Left renal cortex interstitium (tissue), 4 donors: Measurements from ENCODE around the gene FGD2. TPM values are rescaled to one million over a fixed set of nuclear protein-coding genes. Genes with fewer than 3 reads are reported as not detected.

Source experiments
- DNase-seq, 4 donors: peaks; one replicate each; pipeline ENCODE4 v3.0.0-alpha.2; 2013; ENCODE audit warnings: low read depth in 4 of 4, low spot score in 2 of 4, missing footprints in 1 of 4
- polyA plus RNA-seq, 4 donors: library from polyadenylated mRNA; unstranded; fragments of 120-200 nt; gene quantifications; one replicate each; pipeline ENCODE4 v1.2.1, GENCODE V29; 2013; ENCODE audit not compliant: insufficient read length in 4 of 4

The FGD2 gene
- 1 to 10 TPM; 1.7 to 4.4 (median 2.0) TPM for polyA plus RNA-seq

- no peak for DNase-seq
Measured at GRCh38 chr6:37005061-37005810, at the start of gene FGD2. Gene FGD2, plus strand, starts transcription at chr6:37005655. Its CDS starts 163 bp downstream, at chr6:37005818.

- DNase-seq, result no peak
Measured at GRCh38 chr6:36955671-36956445, 49.6 kb upstream of the FGD2 start.

DNA sequence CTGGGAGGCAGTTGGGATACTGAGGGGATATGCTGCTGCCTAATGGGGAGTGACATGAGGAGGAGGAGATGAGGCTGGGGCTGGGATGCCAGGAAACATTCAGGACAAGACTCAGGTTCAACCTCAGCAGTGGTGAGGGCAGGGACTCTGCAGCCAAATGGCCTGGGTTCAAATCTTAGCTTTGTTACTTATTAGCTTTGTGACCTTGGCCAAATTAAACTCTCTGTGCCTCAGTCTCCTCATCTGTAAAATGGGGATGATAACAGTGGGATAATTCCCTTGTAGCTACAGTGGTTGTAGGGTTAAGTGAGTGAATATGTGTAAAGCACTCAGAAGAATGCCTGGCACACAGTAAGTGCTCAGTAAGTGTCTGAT, 49.0 kb upstream of the FGD2 start:
- DNase-seq, result no peak

GRCh38 chr6:36957773-36958271, 47.6 kb upstream of the FGD2 start:
- no peak for DNase-seq

DNA sequence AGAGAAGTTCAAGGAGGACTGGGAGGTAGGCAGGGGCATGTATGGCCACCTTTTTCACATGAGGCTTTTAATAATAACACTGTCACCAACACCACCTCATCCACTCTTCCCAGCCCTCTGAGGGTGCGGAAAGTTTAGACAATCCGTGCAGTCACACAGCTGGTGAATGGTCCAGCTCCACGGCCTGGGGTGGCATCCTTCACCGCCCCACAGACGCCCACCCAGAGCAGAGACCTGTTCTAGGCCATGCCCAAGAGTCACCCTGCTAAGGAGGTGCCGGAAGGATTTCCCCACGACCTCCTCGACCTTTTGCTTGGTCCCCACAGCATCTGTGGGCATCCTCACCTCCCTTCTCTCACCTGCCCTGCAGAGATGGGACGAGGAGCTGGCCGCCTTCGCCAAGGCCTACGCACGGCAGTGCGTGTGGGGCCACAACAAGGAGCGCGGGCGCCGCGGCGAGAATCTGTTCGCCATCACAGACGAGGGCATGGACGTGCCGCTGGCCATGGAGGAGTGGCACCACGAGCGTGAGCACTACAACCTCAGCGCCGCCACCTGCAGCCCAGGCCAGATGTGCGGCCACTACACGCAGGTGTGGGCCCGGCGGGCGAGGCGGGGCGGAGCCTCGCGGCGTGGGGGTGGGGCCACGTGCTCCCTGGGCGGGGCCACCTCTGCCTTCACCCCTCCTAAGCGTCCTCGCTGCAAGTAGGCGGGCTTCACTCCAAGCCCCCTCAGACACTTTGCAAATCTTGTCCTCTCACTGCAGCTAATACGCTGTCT, 46.5 kb upstream of the FGD2 start:
- no peak for DNase-seq

GRCh38 chr6:36959555-36960250, 45.8 kb upstream of the FGD2 start:
- DNase-seq, result no peak

DNA sequence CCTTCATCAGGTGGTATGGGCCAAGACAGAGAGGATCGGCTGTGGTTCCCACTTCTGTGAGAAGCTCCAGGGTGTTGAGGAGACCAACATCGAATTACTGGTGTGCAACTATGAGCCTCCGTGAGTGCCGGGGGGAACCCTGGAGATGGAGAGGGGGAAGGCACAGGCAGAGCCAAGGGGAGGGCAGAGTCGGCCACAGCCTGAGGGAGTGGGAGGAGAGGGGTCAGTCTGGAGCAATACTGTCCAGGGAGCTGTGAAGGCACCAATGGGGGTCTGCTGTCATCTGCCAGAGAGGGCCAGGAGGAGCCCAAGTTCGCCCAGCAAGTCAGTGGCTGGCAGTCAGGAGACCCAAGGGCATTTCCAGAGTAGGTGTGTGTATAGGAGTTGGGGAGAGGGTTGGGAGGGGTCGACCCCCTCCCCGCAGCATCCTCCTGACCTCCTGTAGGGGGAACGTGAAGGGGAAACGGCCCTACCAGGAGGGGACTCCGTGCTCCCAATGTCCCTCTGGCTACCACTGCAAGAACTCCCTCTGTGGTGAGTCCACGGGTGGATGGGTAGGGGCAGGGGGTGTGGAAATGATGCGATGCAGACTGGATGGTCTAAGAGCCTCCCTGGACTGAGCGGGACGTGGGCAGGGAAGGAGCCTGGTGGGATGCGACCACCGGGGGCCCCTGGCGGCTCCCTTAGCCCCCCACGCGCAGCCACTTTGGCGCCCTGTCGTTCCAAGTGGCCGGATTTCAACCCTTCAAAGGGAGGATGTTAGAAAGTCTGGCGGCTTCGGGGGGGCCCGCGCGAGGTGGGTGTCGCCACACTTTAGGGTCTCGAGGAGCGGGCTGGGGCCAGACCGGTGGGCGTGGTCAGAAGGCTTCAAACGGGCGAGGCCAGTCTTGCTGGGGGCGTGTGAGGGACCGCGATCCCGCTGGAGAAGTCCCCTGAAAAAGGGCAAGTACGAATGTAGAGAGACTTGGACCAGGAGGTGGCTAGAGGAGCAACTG, 43.7 kb upstream of the FGD2 start:
- DNase-seq, result no peak

DNA sequence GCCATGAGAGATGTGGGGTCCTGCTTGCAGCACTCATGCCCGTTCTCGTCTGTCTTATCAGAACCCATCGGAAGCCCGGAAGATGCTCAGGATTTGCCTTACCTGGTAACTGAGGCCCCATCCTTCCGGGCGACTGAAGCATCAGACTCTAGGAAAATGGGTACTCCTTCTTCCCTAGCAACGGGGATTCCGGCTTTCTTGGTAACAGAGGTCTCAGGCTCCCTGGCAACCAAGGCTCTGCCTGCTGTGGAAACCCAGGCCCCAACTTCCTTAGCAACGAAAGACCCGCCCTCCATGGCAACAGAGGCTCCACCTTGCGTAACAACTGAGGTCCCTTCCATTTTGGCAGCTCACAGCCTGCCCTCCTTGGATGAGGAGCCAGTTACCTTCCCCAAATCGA, 42.6 kb upstream of the FGD2 start:
- no peak for DNase-seq

GRCh38 chr6:36963451-36964290, 41.8 kb upstream of the FGD2 start:
- DNase-seq, result no peak

DNA sequence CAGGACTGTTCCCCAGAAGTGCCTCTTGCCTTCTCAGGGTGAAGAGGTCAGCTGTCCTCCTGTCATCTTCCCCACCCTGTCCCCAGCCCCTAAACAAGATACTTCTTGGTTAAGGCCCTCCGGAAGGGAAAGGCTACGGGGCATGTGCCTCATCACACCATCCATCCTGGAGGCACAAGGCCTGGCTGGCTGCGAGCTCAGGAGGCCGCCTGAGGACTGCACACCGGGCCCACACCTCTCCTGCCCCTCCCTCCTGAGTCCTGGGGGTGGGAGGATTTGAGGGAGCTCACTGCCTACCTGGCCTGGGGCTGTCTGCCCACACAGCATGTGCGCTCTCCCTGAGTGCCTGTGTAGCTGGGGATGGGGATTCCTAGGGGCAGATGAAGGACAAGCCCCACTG, 41.1 kb upstream of the FGD2 start:
- no peak for DNase-seq

DNA sequence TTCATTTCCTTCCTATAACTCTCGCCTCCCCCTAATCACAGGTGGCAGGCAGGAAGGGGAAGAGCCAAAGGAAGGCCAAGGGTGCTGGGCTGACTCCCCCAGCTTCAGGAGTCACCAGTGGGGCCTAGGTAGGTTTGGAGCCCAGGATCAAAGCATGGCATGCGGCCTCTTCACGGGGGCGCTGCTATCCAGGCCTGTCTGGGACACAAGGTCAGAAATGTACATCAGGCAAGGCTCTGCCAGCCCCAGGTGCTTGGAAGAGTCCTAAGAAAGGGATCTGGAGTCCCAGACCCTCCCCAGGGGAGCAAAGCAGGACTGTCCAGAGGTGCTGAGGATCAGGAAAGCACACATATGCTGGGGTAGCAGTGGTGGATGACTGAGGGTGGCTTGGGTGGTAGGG, 40.5 kb upstream of the FGD2 start:
- DNase-seq, result no peak

- no peak for DNase-seq
Measured at GRCh38 chr6:36967301-36967700, 38.2 kb upstream of the FGD2 start.

DNA sequence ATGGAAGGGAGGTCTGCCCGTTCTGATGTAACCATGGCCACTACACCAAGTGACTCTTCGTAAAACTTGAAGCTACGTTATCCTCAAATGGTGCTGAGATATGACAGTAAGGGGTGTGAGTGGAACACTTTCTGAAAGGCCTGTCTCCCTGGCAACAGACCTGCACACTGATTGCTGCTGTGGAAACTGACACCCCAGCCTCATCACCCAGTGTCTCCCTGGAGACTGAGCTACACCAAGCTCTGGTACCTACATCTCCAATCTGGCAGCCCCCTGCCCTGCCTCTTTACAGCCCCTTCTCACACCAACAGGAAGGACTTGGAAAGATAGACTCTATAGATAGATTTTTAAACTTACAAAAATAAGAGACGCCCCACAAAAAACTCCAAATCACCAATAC, 37.7 kb upstream of the FGD2 start:
- DNase-seq, result no peak

- no peak for DNase-seq
Measured at GRCh38 chr6:36968266-36968977, 37.0 kb upstream of the FGD2 start.

DNA sequence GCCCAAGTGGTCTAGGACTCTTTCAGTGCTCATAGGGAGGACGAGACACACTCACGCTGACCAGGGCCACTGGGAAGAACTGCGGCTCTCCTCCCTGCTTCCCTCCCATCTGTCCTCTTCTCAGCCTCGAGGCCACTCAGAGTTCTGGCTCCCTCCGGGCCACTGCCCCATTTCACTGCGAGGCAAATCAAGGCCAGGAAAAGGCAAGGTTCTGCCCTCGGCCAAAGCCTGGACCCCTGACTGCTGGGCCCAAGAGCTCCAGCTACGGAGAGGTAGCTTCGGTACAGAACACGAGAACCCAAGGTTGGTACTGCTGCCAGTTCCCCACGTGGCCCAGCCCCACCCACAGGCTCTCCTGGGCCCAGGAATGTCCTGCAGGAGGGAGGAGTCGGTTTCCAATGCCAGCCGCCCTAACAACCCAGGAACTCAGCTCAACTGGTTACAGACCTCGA, 36.2 kb upstream of the FGD2 start:
- no peak for DNase-seq

DNA sequence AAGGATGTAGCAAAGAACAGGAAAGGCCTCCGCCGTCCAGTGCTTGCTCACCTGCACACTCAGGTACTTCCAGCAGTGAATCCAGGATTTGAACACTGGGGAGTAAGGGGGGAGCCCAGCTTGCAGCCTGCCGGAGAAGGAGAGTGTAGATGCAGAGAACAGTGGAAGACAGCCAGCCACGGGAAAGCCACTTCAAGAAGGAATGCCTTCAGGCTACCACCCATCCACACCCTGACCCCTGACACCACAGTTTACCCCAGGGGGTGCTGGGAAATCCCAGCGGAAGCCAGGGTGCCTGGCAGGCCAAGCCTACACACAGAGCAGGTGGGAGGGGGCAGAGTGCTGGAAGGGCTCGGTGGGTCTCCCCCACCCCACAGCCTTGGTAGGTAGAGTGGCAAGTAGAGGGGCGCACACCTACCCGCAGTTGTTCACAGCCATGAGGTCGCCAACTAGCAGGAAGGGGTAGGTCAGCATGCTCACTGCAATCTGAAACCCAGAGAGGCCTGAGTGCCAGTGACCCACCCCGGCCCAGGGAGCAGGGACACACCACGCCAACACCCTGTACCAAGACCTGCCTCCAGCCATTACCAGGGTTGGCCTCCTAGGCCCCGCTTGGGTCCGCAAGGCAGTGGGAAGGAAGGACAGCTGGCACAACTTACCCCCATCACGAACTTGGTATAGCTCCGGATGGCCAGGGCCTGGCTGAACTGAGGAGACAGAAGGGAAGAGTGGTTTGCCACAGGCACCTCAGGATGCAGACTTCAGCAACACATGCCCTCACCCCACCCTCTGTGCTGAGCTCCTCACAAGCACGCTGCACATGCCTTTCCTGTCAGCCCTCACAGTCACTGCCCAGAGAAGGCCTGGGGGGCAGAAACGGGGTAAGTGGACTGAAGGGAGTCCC, 35.2 kb upstream of the FGD2 start:
- no peak for DNase-seq
